C4-2B (cell line): Measurements from ENCODE around the gene HILPDA.
A peak's percentile ranks its signal among the peaks of the same experiment; 100 is the strongest.
"Not testable (repeated sequence)": the region's sequence is repeated elsewhere in the genome, so short reads cannot be mapped to it uniquely, and the experiment has no call there.

ENCODE experiments used
- H3K27ac ChIP-seq: fragments of 450-650 bp; 2 replicates; pipeline ENCODE4 v1.5.1; 2017
- CTCF ChIP-seq: fragments of 450-650 bp; conservative IDR thresholded peaks from 2 replicates; pipeline ENCODE4 v1.5.1; 2017; ENCODE audit warnings: mild to moderate bottlenecking
- ZFX ChIP-seq: fragments of 450-650 bp; IDR thresholded peaks from 2 replicates; pipeline ENCODE4 v1.6.1; 2017

HILPDA gene

GRCh38 chr7:128454808-128455542, 703 bp upstream of the HILPDA start:
- no peak; the same call in 1 of the 2 replicates for TF ChIP-seq CTCF
- no peak; the same call in 1 of the 2 replicates for TF ChIP-seq ZFX
- peak overlapping the region; percentile 96 for H3K27ac ChIP-seq

GRCh38 chr7:128456255-128456725, 612 bp downstream of the HILPDA start:
- TF ChIP-seq CTCF (no peak), ZFX (no peak)
- peak overlapping the region; percentile 96 for H3K27ac ChIP-seq

GRCh38 chr7:128457385-128457784, 1.7 kb downstream of the HILPDA start:
- peak overlapping the region; percentile 96 for H3K27ac ChIP-seq

DNA sequence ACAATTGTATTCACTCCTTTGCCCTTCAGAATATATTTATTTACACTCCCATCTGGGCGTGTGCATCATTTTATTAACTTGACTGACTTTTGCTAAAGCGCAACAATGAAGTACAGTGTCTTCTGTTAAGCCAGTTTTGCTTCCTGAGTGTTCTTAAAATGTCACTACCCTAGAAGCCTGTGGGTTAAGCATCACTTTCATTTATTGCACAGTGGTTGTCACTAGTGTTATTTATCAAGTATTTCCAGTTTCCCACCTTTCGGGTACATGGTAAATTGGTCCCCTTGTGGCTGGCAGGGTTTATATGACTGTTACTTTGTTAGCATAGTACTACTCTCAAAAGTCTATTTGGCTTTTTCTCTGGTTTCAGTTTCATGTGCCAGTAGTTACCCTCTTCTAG, 3.3 kb downstream of the HILPDA start:
- H3K27ac ChIP-seq, result no peak overlapping the region
- TF ChIP-seq CTCF (no peak), ZFX (no peak)

GRCh38 chr7:128459394-128459878, 3.8 kb downstream of the HILPDA start:
- H3K27ac ChIP-seq, result no peak overlapping the region
- TF ChIP-seq CTCF, result peak; percentile 88
- no peak for TF ChIP-seq ZFX

GRCh38 chr7:128462460-128462859, 6.8 kb downstream of the HILPDA start:
- no peak overlapping the region for H3K27ac ChIP-seq
- TF ChIP-seq ZFX (no peak), CTCF (no peak)

DNA sequence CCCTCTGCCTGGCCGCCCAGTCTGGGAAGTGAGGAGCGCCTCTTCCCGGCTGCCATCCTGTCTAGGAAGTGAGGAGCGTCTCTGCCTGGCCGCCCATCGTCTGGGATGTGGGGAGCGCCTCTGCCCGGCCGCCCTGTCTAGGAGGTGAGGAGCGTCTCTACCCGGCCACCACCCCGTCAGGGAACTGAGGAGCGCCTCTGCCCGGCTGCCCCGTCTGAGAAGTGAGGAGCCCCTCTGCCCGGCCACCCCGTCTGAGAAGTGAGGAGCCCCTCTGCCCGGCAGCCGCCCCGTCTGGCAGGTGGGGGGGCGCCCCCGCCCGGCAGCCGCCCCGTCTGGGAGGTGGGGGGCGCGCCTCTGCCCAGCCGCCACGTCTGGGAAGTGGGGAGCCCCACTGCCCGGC, 7.7 kb downstream of the HILPDA start:
- H3K27ac ChIP-seq, result not testable (repeated sequence)

DNA sequence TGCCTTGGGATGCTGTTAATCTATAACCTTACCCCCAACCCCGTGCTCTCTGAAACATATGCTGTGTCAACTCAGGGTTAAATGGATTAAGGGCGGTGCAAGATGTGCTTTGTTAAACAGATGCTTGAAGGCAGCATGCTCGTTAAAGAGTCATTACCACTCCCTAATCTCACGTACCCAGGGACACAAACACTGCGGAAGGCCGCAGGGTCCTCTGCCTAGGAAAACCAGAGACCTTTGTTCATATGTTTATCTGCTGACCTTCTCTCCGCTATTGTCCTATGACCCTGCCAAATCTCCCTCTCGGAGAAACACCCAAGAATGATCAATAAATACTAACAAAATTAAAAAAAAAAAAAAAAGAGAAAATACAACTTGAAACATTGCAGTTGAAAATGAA, 8.3 kb downstream of the HILPDA start:
- not testable (repeated sequence) for H3K27ac ChIP-seq

DNA sequence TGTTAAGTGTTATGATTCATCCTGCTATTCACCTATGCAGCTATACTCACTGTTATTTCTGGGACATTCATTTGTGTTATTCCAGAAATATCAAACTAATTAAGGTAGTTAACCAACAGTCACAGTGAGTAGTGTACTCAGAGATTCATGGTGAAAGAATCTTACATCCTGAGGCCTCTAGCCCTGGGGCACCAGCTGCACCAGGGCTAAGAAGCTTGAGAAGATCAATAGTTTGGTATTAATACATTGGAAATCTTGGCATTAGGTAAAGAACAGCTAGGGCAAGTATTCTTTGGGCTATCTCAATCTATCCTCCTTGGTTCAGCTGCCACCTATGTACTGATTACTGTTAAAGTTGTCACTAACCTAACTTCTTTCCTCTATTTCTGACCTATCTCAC, 11.2 kb downstream of the HILPDA start:
- H3K27ac ChIP-seq, result not testable (repeated sequence)

DNA sequence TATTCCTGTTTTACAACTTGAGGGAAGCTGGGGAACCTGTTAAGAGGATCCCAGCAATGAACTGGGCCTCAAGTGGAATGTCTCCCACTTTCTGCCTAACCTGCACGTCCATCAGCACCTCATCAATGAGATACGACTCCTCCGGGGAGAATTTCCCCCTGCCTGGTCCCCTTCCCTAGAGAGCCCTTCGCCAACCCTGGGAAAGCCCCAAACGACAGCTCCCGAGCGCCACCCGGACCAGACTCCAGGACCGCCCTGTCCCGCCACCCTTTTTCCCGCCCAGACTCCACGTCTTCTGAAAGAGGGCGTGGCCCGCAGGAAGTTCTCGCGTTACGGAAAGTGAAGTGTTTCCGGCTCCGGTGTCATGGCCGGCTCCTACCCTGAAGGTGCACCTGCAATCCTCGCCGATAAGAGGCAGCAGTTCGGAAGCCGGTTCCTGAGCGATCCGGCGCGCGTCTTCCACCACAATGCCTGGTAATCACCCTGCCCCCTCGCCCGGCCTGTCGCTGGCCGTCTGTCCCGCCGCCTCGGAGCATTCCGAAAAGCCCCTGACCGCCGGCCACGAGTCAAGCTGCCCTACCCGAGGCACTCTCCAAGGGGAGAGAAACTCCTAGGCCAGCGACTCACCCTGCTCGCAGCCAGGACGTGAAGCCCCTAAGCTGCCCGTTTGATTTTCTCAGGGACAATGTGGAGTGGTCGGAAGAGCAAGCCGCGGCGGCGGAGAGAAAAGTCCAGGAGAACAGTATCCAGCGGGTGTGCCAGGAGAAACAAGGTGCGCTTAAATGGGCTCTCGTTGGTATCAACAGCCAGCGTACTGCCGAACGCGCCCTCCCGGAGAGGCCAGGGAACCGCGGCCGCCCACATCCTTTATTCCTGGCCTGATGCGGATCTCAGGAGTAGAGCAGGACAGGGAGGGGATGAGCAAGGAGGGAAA, 21.0 kb downstream of the HILPDA start, which contains the start of gene METTL2B:
METTL2B (plus strand) TSS at position 347 of the 934 bp plus-strand sequence; CDS start at position 365, 18 bp downstream.
- peak within 1 kb of the TSS; percentile 79 for H3K27ac ChIP-seq

- peak overlapping the region; percentile 79 for H3K27ac ChIP-seq
These were observed 21.6 kb downstream of the HILPDA start for GRCh38 chr7:128477336-128477690.

- not testable (repeated sequence) for H3K27ac ChIP-seq
These were observed 23.4 kb downstream of the HILPDA start for GRCh38 chr7:128479082-128479481.

- not testable (repeated sequence) for H3K27ac ChIP-seq
These were observed 32.5 kb downstream of the HILPDA start for GRCh38 chr7:128488134-128488533.
